ENCODE measurements around the gene RAB5IF.
"Not testable (repeated sequence)": the region's sequence is repeated elsewhere in the genome, so short reads cannot be mapped to it uniquely, and the experiment has no call there.

Gene RAB5IF

GRCh38 chr20:36631646-36632045, 26.1 kb downstream of the RAB5IF start:
- DNase-seq = no peak

- no peak for DNase-seq
Measured at GRCh38 chr20:36632147-36632486, 26.5 kb downstream of the RAB5IF start.

GRCh38 chr20:36632487-36633284, 27.1 kb downstream of the RAB5IF start:
- no peak for DNase-seq

- DNase-seq = no peak
Measured at GRCh38 chr20:36633285-36633772, 27.8 kb downstream of the RAB5IF start.

GRCh38 chr20:36634342-36634741, 28.8 kb downstream of the RAB5IF start:
- DNase-seq = no peak

GRCh38 chr20:36638876-36639400, 33.4 kb downstream of the RAB5IF start:
- DNase-seq = not testable (repeated sequence)

GRCh38 chr20:36641506-36641843, 35.9 kb downstream of the RAB5IF start:
- no peak for DNase-seq

- DNase-seq = no peak
Measured at GRCh38 chr20:36642136-36642535, 36.6 kb downstream of the RAB5IF start.

- no peak for DNase-seq
Measured at GRCh38 chr20:36644032-36644705, 38.6 kb downstream of the RAB5IF start.

- DNase-seq = no peak
Measured at GRCh38 chr20:36644706-36645095, 39.1 kb downstream of the RAB5IF start.

GRCh38 chr20:36645353-36645752, 39.8 kb downstream of the RAB5IF start:
- DNase-seq = no peak

- DNase-seq = no peak
Measured at GRCh38 chr20:36645998-36646397, 40.4 kb downstream of the RAB5IF start, which contains the start of gene SLA2. SLA2 (minus strand) TSS chr20:36646196; CDS start chr20:36641335, 4,861 bp downstream.

- no peak for DNase-seq
Measured at GRCh38 chr20:36646678-36647077, 41.1 kb downstream of the RAB5IF start.

- peak in 1 of 2 experiments; percentile 21 for DNase-seq
Measured at GRCh38 chr20:36647196-36648121, 41.9 kb downstream of the RAB5IF start.

GRCh38 chr20:36653456-36653855, 47.9 kb downstream of the RAB5IF start:
- peak; percentile 19 to 47 for DNase-seq

GRCh38 chr20:36654506-36654905, 48.9 kb downstream of the RAB5IF start:
- no peak for DNase-seq

GRCh38 chr20:36655004-36655403, 49.4 kb downstream of the RAB5IF start:
- DNase-seq = no peak

- DNase-seq = no peak
Measured at GRCh38 chr20:36656733-36657132, 51.2 kb downstream of the RAB5IF start.

- DNase-seq = no peak
Measured at GRCh38 chr20:36658300-36658699, 52.7 kb downstream of the RAB5IF start.

All from NCI-H524 (cell line).